GM18867 (cell line): ENCODE data around the gene LSG1.
"Not testable (repeated sequence)": the region's sequence is repeated elsewhere in the genome, so short reads cannot be mapped to it uniquely, and the experiment has no call there.

Experiments used
- ATAC-seq: cut with Tn5 transposase; IDR thresholded peaks from one replicate; pipeline ENCODE4 v1.9.1; 2021; ENCODE audit warnings: mild to moderate bottlenecking, moderate library complexity; ENCODE audit not compliant: unreplicated experiment

The LSG1 gene

GRCh38 chr3:194658477-194659242 is 13.3 kb downstream of the LSG1 start:
- ATAC-seq = no peak

- ATAC-seq = no peak
These were observed 14.6 kb downstream of the LSG1 start for GRCh38 chr3:194657439-194657838.

- peak; percentile 85 for ATAC-seq
These were observed 17.5 kb downstream of the LSG1 start for GRCh38 chr3:194654443-194654842.

- ATAC-seq = no peak
These were observed 24.2 kb downstream of the LSG1 start for GRCh38 chr3:194647747-194648146.

- ATAC-seq = no peak
These were observed 29.2 kb downstream of the LSG1 start for GRCh38 chr3:194642769-194643168.

- ATAC-seq = no peak
These were observed 31.2 kb downstream of the LSG1 start for GRCh38 chr3:194640829-194641228.

- ATAC-seq = no peak
These were observed 32.9 kb downstream of the LSG1 start for GRCh38 chr3:194638991-194639605.

- no peak for ATAC-seq
These were observed 34.2 kb downstream of the LSG1 start for GRCh38 chr3:194637541-194638400.

- no peak for ATAC-seq
These were observed 34.9 kb downstream of the LSG1 start for GRCh38 chr3:194637066-194637465.

GRCh38 chr3:194633349-194634004 is 38.5 kb downstream of the LSG1 start, which contains the start of gene TMEM44:
TSS of gene TMEM44 (minus strand) at chr3:194633419. CDS start at chr3:194633215, 204 bp downstream.
- ATAC-seq = peak; percentile 87

GRCh38 chr3:194632809-194633348 is 39.1 kb downstream of the LSG1 start:
- peak; percentile 56 for ATAC-seq

GRCh38 chr3:194632226-194632808 is 39.7 kb downstream of the LSG1 start:
- no peak for ATAC-seq

- no peak for ATAC-seq
These were observed 40.3 kb downstream of the LSG1 start for GRCh38 chr3:194631696-194632095.

GRCh38 chr3:194630681-194631080 is 41.3 kb downstream of the LSG1 start:
- not testable (repeated sequence) for ATAC-seq

GRCh38 chr3:194624956-194625355 is 47.0 kb downstream of the LSG1 start:
- no peak for ATAC-seq

- ATAC-seq = no peak
These were observed 48.3 kb downstream of the LSG1 start for GRCh38 chr3:194623449-194624290.

- ATAC-seq = no peak
These were observed 49.2 kb downstream of the LSG1 start for GRCh38 chr3:194622621-194623340.

- ATAC-seq = no peak
These were observed 50.0 kb downstream of the LSG1 start for GRCh38 chr3:194621947-194622346.

- no peak for ATAC-seq
These were observed 51.8 kb downstream of the LSG1 start for GRCh38 chr3:194620196-194620595.
